Caco-2 (cell line): ENCODE data around the gene RIN3. TPM values are rescaled to one million over a fixed set of nuclear protein-coding genes. Genes with fewer than 3 reads are reported as not detected.

Source experiments
- BruUV-seq: library from RNA; stranded (reverse); fragments of 400-500 nt; replicated peaks from 2 replicates; lab custom pipeline; 2021; lab: Mats Ljungman, UMichigan
- CTCF ChIA-PET: fragments of 300-600 bp; sonication (Branson Sonifier 250); formaldehyde crosslinking; loops from one replicate; lab custom pipeline; 2022; ENCODE audit warnings: antibody characterized with exemption; lab: Charles Lee
- POLR2A ChIA-PET: fragments of 300-600 bp; sonication (Branson Sonifier 250); formaldehyde crosslinking; loops from one replicate; lab custom pipeline; 2022; ENCODE audit warnings: antibody characterized with exemption; lab: Charles Lee
- DNase-seq, 2 experiments: peaks; one replicate each; pipeline versions ENCODE4 v3.0.0 to v3.0.0-alpha.2; 2020 to 2022
- H3K27me3 ChIP-seq: replicated peaks from 2 replicates; pipeline ENCODE4 v1.6.0; 2011; ENCODE audit warnings: low read length; ENCODE audit not compliant: control insufficient read depth, insufficient read depth
- H3K36me3 ChIP-seq: 2 replicates; pipeline ENCODE4 v1.5.1; 2011; ENCODE audit warnings: low read length; ENCODE audit not compliant: control insufficient read depth, insufficient read depth
- H3K4me1 ChIP-seq: fragments of 250-450 bp; sonication (Bioruptor Pico); 2 replicates; pipeline ENCODE4 v1.5.1; 2020; ENCODE audit warnings: mild to moderate bottlenecking
- H3K4me3 ChIP-seq: 2 replicates; pipeline ENCODE4 v1.5.1; 2011; ENCODE audit warnings: low read depth, mild to moderate bottlenecking, control low read depth, low read length
- H3K9me3 ChIP-seq: fragments of 250-450 bp; sonication (Bioruptor Pico); 2 replicates; pipeline ENCODE4 v1.5.1; 2020; ENCODE audit warnings: mild to moderate bottlenecking, moderate library complexity
- H3K27ac Mint-ChIP-seq: one replicate; pipeline ENCODE4 v1.8.0; 2022; ENCODE audit warnings: mixed read lengths; ENCODE audit not compliant: unreplicated experiment
- H3K27me3 Mint-ChIP-seq: one replicate; pipeline ENCODE4 v1.8.0; 2022; ENCODE audit warnings: mixed read lengths; ENCODE audit not compliant: insufficient read depth, unreplicated experiment
- H3K36me3 Mint-ChIP-seq: one replicate; pipeline ENCODE4 v1.8.0; 2022; ENCODE audit warnings: mild to moderate bottlenecking, mixed read lengths; ENCODE audit not compliant: insufficient read depth, unreplicated experiment
- H3K4me1 Mint-ChIP-seq: one replicate; pipeline ENCODE4 v1.8.0; 2022; ENCODE audit warnings: low read depth, mixed read lengths; ENCODE audit not compliant: unreplicated experiment
- H3K4me3 Mint-ChIP-seq: one replicate; pipeline ENCODE4 v1.8.0; 2022; ENCODE audit warnings: mild to moderate bottlenecking, moderate library complexity, mixed read lengths; ENCODE audit not compliant: unreplicated experiment
- H3K9me3 Mint-ChIP-seq: one replicate; pipeline ENCODE4 v1.8.0; 2022; ENCODE audit warnings: mixed read lengths; ENCODE audit not compliant: unreplicated experiment
- intact Hi-C: fragments of 100-400 bp; cut with micrococcal nuclease; formaldehyde crosslinking; loops from one replicate; pipeline ENCODE4 v1.10.0; 2022; ENCODE audit not compliant: unreplicated experiment
- total RNA-seq: library from RNA; stranded (reverse); gene quantifications from 2 replicates; pipeline ENCODE4 v1.2.3, GENCODE V29; 2022
- TF ChIP-seq, protein P1 (sequence below), 2 experiments: fragments of 200-600 bp in 1 of 2; IDR thresholded peaks; 1 replicate in 1 of 2; 2 replicates in 1 of 2; pipeline versions ENCODE4 v1.5.1 to v1.8.0; 2011 to 2022; ENCODE audit warnings: antibody characterized with exemption in 1 of 2, control low read depth in 1 of 2, inconsistent platforms in 1 of 2, low read depth in 1 of 2, low read length in 1 of 2, mild to moderate bottlenecking in 1 of 2, moderate library complexity in 1 of 2; ENCODE audit not compliant: insufficient read depth in 1 of 2, severe bottlenecking in 1 of 2, unreplicated experiment in 1 of 2

The RIN3 gene
- total RNA-seq, 1 experiment from 2014 or later, result 20.7 TPM

- no peaks in the 10 kb centered on the region for H3K36me3 ChIP-seq
- intact Hi-C loops, result no loop called here
- Mint-ChIP-seq H3K4me1 (no peaks in the 10 kb centered on the region), H3K4me3 (no peak overlapping the region), H3K27me3 (no peaks in the 10 kb centered on the region), H3K9me3 (no peaks in the 10 kb centered on the region), H3K36me3 (peaks cover 9% of the 10 kb centered on the region), H3K27ac (no peak overlapping the region)
- no peak for DNase-seq
- no peaks in the 10 kb centered on the region for H3K27me3 ChIP-seq
- ChIA-PET POLR2A (no interaction called here), CTCF (no interaction called here)
- TF ChIP-seq, protein P1, sequence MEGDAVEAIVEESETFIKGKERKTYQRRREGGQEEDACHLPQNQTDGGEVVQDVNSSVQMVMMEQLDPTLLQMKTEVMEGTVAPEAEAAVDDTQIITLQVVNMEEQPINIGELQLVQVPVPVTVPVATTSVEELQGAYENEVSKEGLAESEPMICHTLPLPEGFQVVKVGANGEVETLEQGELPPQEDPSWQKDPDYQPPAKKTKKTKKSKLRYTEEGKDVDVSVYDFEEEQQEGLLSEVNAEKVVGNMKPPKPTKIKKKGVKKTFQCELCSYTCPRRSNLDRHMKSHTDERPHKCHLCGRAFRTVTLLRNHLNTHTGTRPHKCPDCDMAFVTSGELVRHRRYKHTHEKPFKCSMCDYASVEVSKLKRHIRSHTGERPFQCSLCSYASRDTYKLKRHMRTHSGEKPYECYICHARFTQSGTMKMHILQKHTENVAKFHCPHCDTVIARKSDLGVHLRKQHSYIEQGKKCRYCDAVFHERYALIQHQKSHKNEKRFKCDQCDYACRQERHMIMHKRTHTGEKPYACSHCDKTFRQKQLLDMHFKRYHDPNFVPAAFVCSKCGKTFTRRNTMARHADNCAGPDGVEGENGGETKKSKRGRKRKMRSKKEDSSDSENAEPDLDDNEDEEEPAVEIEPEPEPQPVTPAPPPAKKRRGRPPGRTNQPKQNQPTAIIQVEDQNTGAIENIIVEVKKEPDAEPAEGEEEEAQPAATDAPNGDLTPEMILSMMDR (IDR thresholded peaks at IDR 0.05; ENCODE audit: insufficient read depth in 1 of 2, low read depth in 1 of 2, low read length in 1 of 2, severe bottlenecking in 1 of 2, unreplicated experiment in 1 of 2), result no peak
- no peaks in the 10 kb centered on the region for H3K4me1 ChIP-seq
- H3K4me3 ChIP-seq, result no peak overlapping the region
- no peaks in the 10 kb centered on the region for H3K9me3 ChIP-seq
- BruUV-seq, result no TSS peak
Observed at GRCh38 chr14:92653162-92653651, 139.6 kb downstream of the RIN3 start.

DNA sequence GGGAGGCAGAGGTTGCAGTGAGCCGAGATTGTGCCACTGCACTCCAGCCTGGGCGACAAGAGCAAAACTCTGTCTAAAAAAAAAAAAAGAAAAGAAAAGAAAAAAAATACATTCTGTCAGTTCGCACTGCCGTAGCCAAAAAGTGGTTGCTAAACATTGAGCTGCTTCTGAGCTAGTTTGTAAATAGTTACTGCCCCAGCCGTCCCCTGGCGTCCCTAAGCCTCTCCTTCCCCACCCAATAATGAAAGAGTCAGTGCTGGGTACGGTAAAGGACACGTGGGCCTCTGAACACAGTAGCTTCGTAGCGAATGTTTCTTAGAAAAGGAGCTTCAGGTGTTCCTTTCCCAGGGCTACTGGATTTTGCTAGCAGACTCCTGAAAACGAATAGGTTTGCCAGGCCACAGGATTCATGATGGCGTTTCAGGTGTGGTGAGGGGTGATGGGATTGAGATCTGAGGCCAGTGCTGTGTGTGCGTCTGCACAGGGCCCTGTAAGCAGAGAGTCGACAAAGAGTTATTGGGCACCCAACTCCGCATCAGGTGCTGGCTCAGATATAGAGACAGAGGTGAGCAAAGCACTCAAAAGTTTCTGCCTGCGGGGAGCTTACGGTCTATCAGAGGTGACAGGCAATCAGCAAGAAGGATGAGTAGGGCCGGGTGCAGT, 140.8 kb downstream of the RIN3 start:
- no peaks in the 10 kb centered on the region for H3K27me3 ChIP-seq
- H3K9me3 Mint-ChIP-seq, result no peaks in the 10 kb centered on the region
- DNase-seq, result no peak
- H3K27me3 Mint-ChIP-seq, result no peaks in the 10 kb centered on the region
- no peaks in the 10 kb centered on the region for H3K36me3 ChIP-seq
- TF ChIP-seq, protein P1 (IDR thresholded peaks at IDR 0.05; ENCODE audit: insufficient read depth in 1 of 2, low read depth in 1 of 2, low read length in 1 of 2, severe bottlenecking in 1 of 2, unreplicated experiment in 1 of 2), result no peak
- H3K9me3 ChIP-seq, result no peaks in the 10 kb centered on the region
- no peak overlapping the region for H3K4me3 Mint-ChIP-seq
- intact Hi-C loops, result no loop called here
- H3K27ac Mint-ChIP-seq, result no peak overlapping the region
- BruUV-seq, result no TSS peak
- POLR2A ChIA-PET, result no interaction called here
- peaks cover 9% of the 10 kb centered on the region for H3K36me3 Mint-ChIP-seq
- CTCF ChIA-PET, result no interaction called here
- H3K4me1 ChIP-seq, result no peaks in the 10 kb centered on the region
- no peaks in the 10 kb centered on the region for H3K4me1 Mint-ChIP-seq
- H3K4me3 ChIP-seq, result no peak overlapping the region

DNA sequence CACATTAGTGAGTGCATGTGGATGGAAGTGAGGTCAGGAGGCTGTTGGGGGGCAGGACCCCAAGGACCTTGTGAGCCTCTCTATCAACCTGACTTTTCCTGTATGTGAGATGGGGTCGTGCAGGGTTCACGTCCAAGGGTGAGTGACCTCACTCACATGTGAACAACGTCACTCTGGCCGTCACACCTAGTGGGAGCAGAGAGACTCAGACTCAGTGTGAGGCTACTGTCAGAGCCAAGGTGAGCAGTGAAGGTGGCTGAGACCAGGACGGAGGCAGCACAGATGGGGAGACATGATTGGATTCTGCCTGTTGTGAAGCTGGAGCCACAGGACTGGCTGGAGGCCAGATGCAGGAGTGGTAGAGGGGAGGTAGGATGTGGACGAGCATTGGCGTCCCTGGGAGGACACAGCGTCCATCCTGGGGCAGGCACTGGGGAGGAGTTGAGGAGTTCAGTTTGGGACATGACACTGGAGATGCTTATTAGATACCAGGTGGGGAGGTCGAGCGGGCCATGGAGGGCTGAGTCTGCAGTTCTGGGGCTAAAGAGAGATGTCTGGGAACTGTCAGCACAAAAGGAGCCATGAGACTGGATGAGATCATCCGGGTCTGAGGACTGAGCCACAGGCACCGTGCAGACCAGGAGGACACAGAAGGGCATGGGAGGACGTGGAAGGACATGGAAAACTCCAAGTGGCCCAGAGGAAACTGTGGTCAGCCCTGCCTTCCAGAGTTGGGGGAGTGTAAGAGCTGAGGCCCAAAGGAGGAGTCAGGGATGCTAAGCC, 142.0 kb downstream of the RIN3 start:
- H3K27ac Mint-ChIP-seq, result no peak overlapping the region
- no peak overlapping the region for H3K4me3 ChIP-seq
- H3K4me1 ChIP-seq, result no peaks in the 10 kb centered on the region
- TF ChIP-seq, protein P1 (IDR thresholded peaks at IDR 0.05; ENCODE audit: insufficient read depth in 1 of 2, low read depth in 1 of 2, low read length in 1 of 2, severe bottlenecking in 1 of 2, unreplicated experiment in 1 of 2), result no peak
- no peak for DNase-seq
- intact Hi-C loops, result no loop called here
- no peak overlapping the region for H3K4me3 Mint-ChIP-seq
- POLR2A ChIA-PET, result no interaction called here
- BruUV-seq, result no TSS peak
- H3K27me3 ChIP-seq, result no peaks in the 10 kb centered on the region
- H3K9me3 Mint-ChIP-seq, result no peaks in the 10 kb centered on the region
- CTCF ChIA-PET, result interaction anchor here (0.9 kb wide), 1 partner anchor 67 kb away, joined by 3 read pairs; no protein-coding TSS in a partner anchor
- no peaks in the 10 kb centered on the region for H3K4me1 Mint-ChIP-seq
- H3K36me3 ChIP-seq, result no peaks in the 10 kb centered on the region
- H3K36me3 Mint-ChIP-seq, result peaks cover 9% of the 10 kb centered on the region
- H3K9me3 ChIP-seq, result no peaks in the 10 kb centered on the region
- no peaks in the 10 kb centered on the region for H3K27me3 Mint-ChIP-seq
